GM18499 (cell line): ENCODE results near the gene BMAL1.
A peak's percentile ranks its signal among the peaks of the same experiment; 100 is the strongest.
"Not testable (repeated sequence)": the region's sequence is repeated elsewhere in the genome, so short reads cannot be mapped to it uniquely, and the experiment has no call there.

Source experiments
- ATAC-seq: cut with Tn5 transposase; IDR thresholded peaks from one replicate; pipeline ENCODE4 v1.9.1; 2021; ENCODE audit warnings: moderate number of reproducible peaks; ENCODE audit not compliant: insufficient read depth, unreplicated experiment

BMAL1 gene

DNA sequence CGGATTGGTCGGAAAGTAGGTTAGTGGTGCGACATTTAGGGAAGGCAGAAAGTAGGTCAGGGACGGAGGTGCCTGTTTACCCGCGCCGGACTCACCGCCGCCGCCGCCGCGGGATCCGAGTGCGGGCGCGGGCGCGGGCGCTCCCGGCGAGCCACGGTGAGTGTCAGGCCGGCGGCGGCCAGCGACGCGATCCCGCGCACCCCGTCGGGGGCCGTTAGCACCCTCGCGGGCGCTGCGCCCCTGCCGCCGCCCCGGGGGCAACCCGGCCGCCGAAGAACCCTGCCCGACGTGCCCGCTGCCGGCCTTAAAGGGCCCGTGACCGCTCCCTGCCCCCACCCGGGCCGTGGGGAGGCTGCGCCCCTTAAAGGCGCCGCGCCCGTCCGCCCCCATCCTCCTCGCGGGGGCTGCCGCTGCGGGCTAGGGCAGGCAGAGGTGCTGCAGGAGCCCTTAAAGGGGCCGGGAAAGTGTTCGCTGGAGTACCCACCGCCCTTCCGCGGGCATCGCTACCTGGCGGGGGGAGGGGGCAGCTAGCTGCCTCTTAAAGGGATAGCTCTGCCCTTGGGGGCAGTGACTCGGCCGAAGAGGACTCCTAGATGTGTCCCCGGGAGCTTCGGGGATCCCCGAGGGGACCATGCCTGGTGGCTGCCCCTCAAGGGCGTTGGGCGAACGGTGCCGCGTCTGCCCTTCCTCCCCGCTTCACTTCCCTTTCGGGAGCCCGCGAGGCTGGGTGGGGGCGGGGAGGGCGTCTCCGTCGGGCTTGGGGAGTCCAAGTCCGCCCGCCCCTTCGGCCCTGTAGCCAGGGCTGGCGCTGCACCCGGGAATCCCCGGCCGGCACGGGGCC lies at the start of gene BMAL1:
TSS of gene BMAL1 (plus strand) at position 23 of the 841 bp plus-strand sequence. CDS start 76,519 bp downstream, outside the sequence.
- peak; percentile 6 for ATAC-seq

DNA sequence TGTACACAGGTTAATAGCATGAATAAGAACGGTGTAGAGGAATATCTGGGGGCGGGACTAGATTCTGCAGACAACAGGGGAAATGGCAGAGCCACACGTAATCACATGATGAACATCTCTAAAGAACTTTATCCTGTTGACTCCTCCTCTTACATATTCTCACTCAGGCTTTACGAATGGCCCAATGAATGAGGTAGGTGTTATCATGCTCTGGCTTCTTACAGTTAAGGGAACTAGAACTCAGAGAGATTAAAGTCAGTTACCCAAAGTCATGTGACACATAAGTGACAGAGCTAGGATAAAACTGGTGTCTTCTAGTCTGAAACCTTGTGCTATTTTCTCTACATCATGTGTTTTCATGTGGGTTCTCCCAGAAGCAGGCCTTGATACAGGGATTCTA lies 49.0 kb upstream of the BMAL1 start:
- no peak for ATAC-seq

DNA sequence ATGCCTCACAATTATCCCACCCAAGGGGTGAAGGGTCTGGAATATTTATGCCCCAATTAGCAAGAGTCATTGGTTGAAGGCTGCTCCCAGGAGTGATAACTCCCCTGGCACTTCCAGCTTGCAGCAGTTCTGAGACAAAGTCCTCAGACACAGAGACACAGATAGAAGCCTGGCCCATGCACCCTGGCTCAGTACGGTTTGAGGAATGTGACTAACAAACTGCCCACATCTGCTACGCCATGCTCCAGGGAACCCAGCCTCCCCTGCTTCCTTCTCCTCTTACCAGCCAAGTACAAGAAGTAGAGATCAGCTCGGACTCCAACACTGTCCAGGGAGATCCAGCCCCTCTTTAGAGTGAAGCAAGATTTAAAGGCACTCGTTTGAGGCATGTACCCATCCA lies 48.5 kb upstream of the BMAL1 start:
- ATAC-seq = no peak

DNA sequence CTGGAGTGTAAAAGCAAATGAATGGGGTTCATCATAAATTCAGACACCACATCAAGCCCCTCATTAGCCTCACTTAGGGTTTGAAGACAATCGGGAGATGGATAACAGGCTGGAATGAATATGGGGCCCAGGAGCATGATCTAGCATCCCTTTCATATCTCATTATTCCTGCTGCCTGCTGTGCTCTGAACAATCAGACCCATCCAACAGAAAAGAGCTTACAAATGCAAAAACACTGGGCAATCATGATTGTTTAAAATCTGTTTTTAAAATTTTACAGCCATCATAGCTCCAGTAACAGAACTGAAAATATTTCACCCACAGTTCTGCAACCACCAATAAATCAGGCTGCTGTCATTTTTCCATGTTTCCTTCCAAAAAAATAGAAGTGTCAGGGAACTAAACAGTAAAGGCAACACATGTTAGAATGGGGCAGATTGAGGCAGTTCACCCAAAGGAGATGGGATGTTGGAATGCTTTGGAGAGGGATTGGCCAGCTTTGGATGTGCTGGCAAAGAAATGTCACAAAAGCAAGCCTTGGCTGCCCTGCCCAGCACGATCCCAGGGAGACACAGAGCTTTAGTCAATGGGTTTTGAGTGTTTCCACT lies 47.8 kb upstream of the BMAL1 start:
- no peak for ATAC-seq

DNA sequence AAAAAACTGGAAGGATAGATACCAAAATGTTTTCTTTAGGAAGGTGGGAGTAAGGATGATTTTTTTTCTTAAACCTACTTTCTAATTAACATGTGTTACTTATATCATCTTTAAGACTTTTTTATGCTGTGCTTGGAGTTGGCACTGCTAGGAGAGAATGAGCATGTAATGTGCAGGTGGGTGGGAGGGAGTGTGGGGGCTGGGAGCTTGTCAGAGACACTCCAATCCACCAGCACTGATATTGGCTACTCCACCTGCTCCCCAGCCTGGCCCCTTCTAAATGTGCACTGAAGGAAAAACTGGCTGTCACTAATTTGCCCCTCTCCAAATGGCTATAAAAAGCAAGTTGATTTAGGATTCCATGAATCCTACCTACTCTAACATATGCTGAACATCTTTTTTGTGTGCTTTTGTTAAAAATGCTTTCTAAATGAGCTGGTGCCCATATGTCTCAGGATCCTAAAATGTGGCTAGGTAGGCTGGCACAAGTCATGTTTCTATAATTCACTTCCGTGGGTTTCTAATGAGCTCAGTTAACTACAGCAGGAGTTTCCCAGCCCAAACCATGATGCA lies 44.3 kb upstream of the BMAL1 start:
- ATAC-seq = no peak

DNA sequence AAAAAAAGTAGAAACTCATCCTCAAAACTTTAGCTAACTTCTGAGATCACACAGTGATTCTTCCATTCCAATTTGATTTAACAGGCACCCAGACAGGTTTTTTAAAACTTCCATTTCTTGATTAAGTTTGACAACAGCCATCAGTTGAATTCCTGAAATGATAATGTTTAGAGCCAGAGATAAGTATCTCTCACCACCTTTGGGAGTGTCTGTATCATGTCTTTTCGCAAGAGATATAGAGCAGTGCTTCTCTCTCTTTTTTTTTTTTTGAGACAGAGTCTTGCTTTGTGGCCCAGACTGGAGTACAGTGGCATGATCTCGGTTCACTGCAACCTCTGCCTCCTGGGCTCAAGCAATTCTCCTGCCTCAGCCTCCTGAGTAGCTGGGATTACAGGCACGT lies 41.7 kb upstream of the BMAL1 start:
- ATAC-seq = no peak

DNA sequence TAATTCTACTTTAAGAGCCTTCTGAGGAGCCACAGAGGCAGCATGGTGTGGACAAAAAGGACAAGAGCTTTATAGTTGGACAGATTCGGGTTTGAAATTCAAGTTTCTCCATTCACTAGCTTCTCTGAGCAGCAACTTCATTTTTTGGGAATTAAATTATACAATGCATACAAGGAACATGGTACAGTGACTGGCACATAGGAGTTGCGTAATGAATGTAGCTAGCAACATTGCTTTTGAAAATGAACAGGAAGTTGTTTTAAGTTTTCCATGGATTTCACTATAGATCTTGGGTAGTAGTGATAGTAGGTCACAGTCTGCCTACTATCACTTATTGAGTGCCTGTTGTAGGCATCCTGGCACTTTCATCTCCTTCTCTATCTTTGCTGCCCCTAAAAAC lies 41.0 kb upstream of the BMAL1 start:
- ATAC-seq = no peak

DNA sequence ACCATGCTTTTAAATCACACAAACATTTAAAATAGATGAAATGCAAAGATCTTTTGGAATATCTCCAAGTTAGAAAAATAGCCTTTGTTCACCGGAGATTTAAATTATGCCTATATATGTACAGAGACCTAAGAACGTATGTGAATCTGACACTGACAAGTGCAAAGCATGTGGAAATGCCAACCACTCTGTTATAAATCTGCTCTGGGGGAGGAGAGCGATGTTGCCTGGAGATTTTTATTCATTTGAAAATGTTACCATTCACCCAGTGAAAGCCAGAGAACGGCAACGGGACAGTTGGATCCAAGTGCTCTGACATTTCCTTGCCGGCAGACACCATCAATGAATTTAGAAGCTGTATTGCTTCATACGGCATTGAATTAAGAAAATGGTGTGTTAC lies 39.8 kb upstream of the BMAL1 start:
- no peak for ATAC-seq

DNA sequence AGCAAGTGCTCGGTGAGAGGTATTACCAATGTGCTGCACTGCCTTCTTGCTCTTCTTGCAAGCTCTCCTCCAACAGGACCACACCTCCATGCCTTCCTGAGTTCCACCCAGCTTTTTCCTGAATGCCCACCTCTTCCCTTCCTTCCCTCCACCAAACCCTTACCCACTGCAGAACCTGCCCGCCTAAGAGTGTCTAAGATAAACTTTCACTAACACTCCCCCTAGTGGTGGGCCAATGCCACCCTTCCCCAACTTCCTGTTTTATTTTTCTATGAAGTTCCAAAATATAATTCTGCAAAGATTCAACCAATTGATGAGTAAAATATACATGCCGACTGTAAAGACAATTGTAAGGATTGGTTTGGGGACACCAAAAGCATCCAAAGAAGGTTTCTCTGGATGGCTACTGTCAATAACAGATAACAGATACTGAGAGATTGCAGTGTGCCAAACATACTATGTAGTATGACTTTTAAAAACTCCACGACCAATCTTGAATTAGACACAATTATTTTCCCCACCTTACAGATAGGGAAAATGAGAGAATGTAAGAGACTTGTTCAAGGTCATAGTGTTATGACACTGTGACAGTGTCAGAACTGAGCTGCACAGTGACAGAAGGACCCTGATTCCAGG lies 38.6 kb upstream of the BMAL1 start:
- ATAC-seq = peak; percentile 49

DNA sequence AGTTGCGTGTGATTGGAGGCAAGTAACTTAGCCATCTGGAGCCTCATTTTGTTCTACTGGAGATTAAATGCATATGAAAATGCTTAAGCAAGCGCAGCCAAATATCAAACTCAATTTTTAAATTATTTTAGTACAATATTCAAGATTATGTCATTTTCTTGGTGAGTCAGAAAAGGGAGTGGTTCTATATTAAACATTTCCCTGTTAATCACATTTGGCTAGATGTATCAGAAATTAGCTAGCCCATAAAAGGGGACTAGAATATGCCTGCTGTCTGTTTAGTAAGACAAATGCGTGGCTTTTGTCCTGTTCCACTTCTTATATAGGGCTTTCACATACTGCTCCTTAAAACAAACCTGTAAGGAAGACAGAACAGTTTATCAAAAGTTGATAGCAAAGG lies 35.0 kb upstream of the BMAL1 start:
- no peak for ATAC-seq

DNA sequence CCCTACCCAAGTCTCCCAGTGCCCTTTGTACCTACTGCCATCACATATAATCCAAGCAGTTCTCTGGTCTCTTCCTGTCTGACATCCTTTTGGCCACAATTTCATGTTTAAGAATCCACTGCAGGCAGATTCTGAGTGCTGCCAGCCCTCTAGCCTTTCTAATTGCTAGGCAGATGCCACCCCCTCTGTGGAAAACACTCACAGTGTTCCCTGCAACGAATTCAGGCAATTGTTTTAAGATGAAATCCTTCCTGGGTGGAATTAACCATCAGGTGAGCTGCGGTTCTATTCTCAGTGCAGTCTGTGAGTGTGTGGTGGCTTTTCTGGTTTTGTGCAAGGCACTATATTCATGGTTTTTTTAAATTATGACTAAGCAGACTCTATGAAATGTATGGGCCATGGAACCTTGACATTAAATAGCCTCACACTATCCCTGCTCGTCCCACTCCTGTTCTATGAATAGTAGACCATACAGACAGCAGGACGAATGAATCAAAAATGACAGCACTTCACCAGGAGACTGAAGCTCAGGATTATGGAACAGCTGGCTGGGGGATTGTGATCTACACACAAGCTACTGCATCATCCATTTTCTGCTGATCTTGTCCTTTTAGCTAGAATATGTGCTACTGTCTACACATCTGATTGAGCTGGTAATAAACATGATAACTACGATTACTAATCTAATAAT lies 29.8 kb upstream of the BMAL1 start:
- no peak for ATAC-seq

DNA sequence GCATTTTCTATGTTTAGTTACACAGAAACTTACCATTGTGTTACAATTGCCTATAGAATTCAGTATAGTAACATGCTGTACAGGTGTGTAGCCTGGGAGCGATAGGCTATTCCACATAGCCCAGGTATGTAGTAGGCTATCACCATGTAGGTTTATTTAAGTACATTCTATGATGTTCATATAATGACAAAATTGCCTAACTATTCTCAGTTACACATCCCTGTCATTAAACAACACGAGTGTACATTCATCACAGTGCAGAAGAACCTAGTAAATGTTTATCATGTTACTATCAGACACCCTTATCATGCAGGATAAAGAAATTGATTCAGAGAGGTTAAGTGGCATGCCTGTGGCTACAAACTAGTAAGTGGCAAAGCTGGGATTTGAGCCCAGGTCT lies 28.4 kb upstream of the BMAL1 start:
- ATAC-seq = no peak

DNA sequence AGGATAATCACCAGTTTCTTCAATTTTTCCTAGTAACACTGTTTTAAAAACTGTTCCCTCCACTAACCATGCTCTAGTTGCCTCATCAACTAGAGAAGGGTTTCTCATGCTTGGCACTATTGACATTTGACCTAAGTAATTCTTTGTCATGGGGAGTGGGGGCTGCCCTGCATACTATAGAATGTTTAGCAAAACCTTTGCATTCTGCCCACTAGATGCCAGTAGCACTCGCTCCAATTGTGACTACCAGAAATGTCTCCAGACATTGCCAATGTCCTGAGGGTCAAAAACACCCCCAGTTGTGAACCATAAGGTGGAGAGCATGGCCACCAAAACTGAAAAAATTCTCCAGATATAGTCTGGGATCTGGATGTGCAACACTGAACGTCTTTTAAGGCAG lies 27.6 kb upstream of the BMAL1 start:
- no peak for ATAC-seq

DNA sequence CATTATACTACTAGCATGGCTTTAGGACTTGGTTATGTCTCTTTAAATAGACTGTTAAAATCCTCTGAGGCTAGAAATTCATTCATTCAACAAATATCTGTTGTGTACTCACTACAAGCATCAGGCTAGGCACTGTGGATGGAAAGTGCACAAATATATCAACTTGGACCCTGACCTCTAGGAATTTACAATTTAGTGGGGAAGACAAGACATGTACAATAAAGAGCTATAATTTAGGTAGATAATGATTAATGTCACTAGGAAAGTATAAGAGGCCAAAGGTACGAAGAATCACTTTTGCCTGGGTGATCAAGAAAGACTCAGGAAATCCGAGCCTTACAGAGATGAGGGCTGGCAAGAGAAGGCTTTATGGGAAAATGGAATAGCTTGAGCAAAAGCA lies 25.6 kb upstream of the BMAL1 start:
- no peak for ATAC-seq

DNA sequence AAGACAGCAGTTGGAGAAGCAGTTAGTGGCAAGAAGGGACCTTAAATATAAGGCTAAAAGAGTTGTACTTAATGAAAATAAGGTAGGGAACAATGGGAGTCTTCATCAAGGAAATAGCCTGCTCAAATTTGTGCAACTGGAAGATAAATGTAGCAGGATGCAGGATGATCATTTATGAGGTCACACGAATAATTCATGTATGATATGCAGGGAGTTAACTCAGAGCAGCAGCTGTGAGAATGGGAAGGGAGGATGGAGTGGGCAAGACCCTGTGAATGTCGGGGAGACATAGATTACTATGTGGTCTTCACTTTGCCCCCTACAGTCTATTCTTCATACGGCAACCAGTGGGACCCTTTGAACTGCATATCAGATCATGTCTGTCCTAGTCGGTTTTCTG lies 25.2 kb upstream of the BMAL1 start:
- no peak for ATAC-seq

DNA sequence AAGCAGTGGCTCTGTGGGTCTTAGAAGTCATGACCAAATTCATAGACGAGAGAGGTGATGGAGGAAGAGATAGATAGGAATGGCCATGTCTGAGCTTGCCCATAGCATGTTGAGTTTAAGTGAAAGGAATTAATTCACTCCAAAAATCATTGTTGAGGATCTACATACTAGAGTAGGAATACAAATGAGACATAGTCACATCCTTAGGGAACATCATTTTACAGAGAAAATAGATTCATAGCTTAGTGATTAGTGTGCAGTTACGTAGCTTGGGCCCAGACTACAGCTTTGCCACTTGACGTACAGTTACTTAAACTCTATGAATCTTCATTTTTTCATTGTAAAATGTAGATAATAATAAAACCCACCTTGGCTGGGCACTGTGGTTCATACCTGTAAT lies 21.4 kb upstream of the BMAL1 start:
- ATAC-seq = no peak

DNA sequence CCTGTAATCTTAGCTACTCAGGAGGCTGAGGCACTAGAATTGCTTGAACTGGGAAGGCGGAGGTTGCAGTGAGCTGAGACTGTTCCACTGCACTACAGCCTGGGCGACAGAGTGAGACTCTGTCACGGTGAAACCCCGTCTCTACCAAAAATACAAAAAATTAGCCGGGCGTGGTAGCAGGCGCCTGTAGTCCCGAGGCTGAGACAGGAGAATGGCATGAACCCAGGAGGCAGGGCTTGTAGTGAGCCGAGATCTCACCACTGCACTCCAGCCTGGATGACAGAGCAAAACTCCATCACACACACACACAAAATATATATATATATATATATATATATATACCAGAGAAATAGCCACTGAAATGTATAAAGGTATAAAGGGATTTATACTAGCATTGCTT lies 19.5 kb upstream of the BMAL1 start:
- ATAC-seq = not testable (repeated sequence)

DNA sequence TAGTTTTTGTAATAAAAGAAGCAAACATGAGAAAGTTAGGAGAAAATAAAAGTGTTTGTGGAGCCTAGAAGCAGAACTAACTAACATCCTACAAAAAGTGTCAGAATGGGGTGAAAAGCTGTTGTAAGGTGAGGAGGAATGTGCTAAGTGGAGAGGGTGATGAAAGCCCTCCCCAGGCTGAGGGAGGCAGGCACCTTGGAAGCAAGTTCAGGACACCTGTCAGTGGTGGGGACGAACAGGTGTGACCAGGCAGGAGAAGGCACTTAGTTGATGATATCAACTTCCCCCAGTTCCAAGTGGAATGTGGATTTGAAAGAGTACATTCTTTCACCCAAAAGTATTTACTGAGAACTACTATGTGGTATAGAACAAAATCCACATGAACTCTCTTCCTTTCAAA lies 18.7 kb upstream of the BMAL1 start:
- no peak for ATAC-seq

DNA sequence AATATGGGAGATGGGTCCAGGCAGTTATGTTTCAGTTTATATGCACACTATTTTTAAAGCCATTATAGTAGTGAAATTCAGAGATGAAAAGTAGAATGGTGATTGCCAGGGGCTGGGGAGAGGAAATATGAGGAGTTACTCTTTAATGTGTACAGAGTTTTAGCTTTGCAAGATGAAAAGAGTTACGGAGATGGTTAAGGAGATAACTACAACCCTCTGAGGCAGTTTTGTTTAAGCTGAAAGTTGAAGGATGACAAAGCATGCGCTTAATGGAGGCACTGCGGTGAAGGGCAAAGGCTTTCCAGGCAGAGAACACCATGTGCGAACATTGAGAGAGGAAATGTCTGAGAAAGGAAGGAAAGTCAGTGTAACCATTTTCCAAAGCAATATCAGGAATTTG lies 18.2 kb upstream of the BMAL1 start:
- ATAC-seq = no peak

DNA sequence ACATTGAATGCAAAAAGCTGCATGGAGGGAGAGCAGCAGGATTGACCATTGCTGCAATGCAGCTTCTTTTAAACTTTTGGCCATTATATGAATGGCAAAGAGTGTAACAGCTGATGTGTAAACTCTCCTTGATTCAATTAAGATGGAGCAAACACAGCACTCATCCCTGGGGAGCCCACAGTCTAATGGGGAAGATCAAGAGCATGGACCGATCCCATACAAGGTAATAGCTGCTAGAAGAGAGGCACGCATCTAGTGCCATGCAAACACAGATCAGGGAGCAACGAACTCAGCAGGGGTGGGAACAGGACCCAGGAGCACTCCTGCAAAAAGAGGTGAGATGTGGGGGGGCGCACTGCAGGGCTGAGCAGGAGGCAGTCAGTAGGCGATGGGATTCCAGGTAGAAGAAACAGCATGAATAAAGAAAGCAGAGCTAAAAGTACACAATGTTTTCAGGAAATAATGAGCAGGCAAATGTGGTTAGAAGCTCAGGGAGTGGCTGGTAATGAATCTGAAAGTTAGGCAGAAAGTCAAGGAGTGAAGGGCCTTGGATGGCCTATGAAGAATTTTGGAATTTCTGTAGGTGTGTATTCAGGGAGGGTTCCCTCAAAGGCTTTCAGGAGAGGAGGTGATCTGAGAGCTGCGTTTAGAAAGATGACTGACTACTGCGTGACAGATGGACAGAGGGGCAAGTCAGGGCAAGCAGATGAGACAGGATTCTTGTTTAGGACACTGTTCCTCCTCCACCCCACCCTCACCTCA lies 17.2 kb upstream of the BMAL1 start:
- no peak for ATAC-seq
